Nucleus accumbens (tissue), 56 donors: ENCODE data around the gene STOML1.
A peak's percentile ranks its signal among the peaks of the same experiment; 100 is the strongest.

Experiments used
- DNase-seq, 56 donors: peaks; one replicate each; lab custom pipeline; 2025; lab: John Stamatoyannopoulos, UW

The STOML1 gene

DNA sequence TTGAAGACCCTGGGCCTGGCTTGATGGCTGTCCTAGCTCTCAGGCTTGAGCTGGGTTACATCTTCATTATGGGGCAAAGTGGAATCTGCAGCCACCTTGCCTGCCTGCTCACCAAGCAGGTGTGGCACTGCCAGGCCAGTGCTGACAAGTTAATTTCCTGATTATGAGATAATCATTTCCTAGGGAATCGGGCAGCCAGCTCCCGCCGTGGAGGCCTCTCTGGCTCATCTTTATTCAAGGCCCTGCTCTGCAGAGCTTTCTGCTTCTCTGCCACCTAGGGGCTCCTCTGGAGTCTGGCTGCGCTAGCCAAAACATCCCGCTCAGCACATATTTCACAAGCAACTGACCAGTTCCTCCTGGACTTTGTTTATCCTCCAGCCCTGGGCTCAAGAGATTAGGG lies 55.9 kb downstream of the STOML1 start:
- peak in 8 of 56 donors; percentile 11 to 31 (median 19) for DNase-seq

- no peak for DNase-seq
Measured at GRCh38 chr15:73935547-73935946, 56.5 kb downstream of the STOML1 start.

DNA sequence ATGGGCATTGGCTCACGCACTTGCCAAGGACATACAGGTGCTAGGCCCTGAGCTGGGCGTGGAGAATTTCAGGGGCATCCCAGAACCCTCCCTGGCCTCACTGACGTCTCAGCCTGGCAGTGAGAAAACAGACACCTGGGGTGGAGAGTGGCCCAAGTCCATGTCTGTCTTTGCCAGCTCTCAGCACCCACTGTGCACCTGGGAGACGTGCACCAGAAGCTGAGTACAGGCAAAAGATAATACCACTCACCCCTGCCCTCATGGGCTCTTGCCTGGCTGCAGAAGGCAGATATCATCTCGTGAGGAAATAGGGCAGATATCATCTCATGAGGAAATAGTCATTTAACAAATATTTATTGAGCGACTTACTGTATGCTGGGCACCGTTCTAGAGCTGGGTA lies 57.8 kb downstream of the STOML1 start:
- DNase-seq = no peak

DNA sequence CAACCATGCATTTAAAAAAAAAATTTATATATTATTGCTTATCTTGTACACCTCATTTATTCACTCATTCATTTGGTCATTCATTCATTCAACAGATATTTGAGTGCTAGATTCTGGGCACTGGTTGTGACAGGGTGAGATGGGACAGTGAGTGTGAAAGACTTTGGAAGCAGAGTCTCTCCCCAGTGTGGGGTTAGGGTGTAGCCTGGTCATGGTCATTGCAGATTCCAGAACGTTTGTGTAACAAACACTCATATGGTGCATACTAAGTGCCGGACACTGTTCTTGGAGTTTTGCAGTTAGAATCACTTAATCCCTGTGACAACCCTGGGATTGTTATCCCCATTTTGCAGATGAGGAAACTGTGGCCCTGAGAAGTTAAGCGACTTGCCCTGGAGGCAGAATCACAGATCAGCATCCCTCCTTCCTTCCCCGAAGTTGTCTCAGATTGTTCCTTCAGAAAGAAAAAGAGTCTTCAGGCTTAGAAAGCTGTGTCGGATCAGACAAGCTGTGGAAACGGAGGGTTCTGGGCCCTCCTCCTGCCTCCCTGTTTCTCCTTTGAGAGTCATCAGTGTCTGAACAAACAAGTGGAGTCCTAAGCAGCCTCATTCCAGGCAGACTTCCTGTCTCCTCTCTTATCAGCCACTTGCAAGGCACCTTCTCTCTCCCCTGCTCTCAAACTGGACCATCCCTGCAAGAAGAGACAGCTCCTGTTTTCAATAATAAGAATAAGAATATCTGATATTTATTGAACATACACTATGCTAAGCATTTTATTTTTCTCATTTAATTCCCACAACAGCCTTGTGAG lies 59.5 kb downstream of the STOML1 start:
- no peak for DNase-seq

DNA sequence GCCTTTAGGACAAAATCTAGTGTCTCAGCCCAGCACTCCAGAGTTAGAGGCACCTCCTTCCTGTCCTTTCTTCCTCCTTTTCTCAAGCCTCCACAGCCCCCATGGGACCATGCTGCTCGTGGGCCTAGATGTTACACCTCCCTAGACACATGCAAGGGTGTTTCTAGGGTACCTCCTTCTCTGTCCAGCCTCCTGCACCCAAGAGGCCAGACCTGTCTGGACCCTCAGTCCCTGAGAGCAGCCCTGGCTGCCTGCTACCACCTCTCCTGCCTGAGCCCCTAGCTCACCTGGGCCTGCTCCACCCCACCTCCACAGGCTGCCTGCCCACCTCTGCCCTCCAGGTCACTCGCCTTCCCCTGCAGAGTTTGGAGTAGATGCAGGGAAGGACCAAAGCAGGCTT lies 60.7 kb downstream of the STOML1 start:
- DNase-seq = no peak

GRCh38 chr15:73930790-73931281 lies 61.3 kb downstream of the STOML1 start:
- DNase-seq = peak in 2 of 56 donors; percentile 17 to 39

DNA sequence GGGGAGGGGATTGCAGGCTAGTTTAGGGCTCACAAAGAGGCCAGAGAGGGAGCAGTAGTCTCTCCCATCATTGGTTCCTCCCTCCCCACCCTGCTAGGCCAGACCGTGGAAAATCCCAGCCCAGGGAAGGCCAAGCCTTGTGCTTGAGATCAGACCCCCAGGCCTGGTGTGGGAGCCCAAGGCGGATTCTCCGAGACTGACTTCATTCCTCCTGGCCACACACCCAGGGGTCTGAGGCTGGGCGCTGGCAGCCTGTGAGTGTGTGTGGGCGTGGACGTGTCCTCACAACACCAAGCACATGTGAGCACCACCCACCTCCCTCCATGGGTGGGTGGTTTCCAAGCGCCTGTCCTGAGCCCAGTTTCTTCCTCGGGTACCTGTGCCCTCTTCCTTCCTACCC lies 61.7 kb downstream of the STOML1 start:
- no peak for DNase-seq

DNA sequence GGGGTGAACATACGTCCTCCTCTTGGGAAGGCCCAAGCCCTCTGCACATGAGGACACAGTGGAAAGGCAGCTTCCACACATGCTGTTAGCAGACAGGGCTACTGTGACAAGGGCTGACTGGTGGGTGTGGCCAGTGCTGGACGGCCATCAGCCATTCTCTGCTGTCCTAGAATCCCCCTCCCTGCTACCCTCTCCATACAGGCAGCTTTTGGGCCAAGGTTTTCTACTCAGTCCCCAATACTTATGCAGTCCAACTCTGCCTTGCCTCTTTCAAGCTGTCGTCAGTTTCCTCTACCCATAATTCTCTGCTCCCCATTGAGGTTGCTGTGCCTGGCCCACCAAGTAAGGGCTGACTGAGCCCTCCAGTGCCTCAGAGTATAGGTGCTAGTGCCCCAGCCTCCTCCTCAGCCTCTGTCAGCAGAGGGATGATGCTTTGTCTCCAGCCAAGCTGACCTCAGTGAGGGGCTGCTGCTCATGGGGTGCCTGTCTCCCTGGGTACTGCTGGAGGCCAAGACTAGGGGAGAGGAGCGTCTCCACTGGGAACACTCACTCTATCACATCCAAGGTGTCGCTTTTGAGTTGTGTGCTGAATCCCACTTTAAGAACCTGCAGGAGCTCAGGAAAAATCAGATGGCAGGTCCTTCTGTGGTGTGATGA lies 63.0 kb downstream of the STOML1 start:
- DNase-seq = no peak
